Lower leg skin (tissue), 3 donors: ENCODE data around the gene LIN9.
"Not testable (repeated sequence)": the region's sequence is repeated elsewhere in the genome, so short reads cannot be mapped to it uniquely, and the experiment has no call there.

ENCODE experiments used
- CTCF ChIP-seq, 3 donors: fragments of 450-650 bp; IDR thresholded peaks; one replicate each; pipeline ENCODE4 v1.5.1; 2016; ENCODE audit warnings: antibody characterized with exemption in 3 of 3, mild to moderate bottlenecking in 3 of 3, moderate library complexity in 2 of 3
- POLR2A ChIP-seq, 2 donors: fragments of 450-650 bp; IDR thresholded peaks; one replicate each; pipeline ENCODE4 v1.6.1; 2016 to 2017; ENCODE audit warnings: antibody characterized with exemption in 2 of 2, mild to moderate bottlenecking in 1 of 2, moderate library complexity in 1 of 2

GRCh38 chr1:226340111-226340510, 31.1 kb upstream of the LIN9 start:
- TF ChIP-seq CTCF, POLR2A (IDR thresholded peaks at IDR 0.05): not testable (repeated sequence)
